Stimulated activated CD4-positive, alpha-beta T cell treated with anti-CD3 and anti-CD28 coated beads, Interleukin-12 subunit alpha, Interleukin-12 subunit beta, amount 100 ng/mL, for 48 hours (primary cell): Measurements from ENCODE around the gene EIF3L.

Experiments used
- DNase-seq, 3 donors: peaks; one replicate each; pipeline ENCODE4 v3.0.0-alpha.2; 2020; ENCODE audit warnings: low read depth in 2 of 3, low spot score in 1 of 3

Gene EIF3L

DNA sequence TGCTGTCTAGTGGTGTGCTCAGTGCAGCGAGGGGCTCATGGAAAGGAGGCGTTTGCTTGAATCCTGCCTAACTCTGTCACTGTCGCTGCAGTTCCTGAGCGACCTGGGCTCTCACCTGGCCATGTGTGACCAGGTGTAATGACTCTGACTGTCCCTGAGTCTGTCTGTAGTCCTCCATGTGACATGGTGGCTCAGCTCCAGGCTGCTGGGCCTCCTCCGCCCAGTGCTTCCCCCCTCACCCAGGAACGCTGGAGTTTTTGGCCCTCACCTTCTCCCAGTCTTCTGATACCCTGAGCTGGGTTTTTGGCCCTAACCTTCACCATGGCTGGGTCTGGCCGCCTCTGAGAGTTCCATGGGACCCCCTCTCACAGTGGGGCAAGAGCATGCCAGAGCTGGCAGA, 77.1 kb downstream of the EIF3L start:
- no peak for DNase-seq

DNA sequence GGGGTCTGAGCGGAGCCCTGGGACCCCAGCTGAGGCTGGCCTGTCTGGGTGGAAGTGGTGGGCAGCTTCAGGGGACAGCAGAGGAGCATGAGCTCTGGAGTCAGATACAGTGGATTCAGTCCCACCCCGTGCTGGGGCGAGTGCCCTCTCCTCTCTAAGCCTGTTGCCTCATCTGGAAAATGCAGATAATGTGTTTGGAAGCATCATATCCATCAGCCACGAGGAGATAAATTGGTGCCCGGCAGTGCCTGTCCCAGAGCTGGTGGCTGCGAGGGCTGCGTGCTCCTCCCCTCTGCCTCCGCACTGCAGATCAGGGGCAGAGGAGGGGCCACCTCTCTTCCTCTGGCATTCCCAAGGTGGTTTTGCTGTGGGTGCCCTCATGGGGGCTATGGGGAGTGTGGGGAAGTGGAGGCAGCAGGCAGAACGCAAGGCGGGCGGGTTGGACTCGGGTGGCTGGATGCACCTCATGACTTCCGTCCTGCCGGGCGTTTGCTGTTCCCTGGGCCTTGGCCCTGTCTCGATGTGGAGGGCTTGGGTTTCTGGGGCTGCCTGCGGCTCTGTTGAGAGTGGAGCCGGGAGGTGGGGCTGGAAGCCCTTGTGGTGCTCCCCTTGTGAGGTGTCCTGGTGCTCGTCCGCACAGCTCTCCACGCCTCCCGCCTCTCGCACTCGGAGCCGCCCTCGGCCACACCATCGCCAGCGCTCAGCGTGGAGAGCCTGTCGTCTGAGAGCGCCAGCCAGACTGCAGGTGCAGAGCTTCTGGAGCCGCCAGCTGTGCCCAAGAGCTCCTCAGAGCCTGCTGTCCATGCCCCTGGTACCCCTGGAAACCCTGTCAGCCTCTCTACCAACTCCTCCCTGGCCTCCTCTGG, 77.8 kb downstream of the EIF3L start:
- no peak for DNase-seq

- DNase-seq = no peak
Measured at GRCh38 chr22:37927637-37927936, 78.4 kb downstream of the EIF3L start.

DNA sequence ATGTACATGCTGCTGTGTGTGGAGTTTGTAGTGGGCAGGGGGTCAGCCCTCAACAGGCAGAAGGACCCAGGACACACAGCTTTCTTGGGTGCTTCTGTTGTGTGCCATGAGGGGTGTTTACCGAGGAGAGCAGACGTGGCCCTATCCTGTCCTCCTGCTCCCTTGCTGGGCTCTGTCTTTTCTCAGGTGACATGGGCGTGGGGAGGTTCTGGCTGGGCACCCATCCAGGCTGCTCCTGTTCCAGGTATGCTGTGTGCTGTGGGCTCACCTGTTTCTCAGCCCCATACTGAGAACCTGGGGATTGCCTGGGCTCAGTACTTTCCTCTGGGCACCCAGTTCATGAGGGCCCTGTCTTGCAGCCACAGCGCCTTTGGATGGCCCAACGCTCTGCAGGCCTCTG, 80.2 kb downstream of the EIF3L start:
- DNase-seq = no peak

DNA sequence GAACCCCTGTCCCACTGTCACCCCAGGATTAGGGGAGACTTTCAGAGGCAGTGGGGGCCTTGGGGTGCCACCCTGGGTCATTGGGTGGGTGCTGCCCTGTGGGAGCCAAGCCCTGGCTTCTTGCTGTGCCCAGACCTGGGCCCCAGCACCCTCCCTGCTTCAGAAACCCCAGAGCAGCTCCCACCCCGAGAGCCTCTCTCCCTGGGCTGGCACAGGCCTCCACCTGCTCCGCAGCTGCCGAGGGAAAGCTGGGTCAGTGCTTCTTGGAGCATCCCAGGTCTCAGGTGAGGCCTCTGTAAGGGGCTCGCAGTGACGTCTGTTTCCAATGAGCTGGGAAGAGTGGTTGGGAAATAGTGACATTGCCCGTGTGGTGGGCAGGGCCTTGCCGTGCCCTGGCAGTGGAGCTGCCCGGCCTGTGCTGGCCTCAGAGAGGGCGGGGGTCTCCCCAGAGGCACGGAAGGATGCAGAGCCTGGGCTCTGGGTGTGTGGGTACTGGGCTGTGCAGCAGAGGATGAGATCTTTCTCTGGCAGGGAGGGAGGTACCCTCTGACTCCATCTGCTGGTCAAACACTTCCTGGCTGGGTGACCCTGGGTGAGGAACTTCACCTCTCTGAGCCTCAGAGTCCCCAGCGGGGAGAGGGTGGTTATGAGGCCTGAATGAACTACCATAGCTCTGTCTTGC, 81.2 kb downstream of the EIF3L start:
- no peak for DNase-seq

- DNase-seq = no peak
Measured at GRCh38 chr22:37930952-37931440, 81.8 kb downstream of the EIF3L start.

DNA sequence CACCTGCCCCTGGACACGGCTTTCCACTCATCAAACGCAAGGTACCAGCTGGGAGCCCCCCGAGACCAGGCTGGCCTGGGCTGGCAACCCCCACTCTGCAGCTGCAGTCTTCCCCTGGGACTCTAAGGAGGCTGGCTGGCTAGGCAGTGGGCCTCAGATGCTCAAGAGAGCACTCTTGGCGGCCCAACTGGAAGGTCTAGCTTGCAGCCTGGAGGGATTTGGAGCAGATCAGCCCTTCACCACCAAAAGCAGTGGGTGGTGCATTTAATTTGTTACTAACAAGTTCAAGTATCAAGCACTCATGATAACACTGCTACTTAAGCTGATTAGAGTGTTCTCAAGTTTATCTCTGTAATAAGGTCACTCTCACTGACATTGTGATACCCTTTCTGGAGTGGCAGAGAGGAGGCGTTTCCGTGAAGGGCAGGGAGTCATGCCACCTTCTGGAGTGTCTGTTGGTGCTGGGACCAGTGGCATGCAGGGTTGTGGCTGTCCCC, 82.7 kb downstream of the EIF3L start:
- DNase-seq = no peak

GRCh38 chr22:37932401-37932800, 83.2 kb downstream of the EIF3L start:
- no peak for DNase-seq

- DNase-seq = no peak
Measured at GRCh38 chr22:37932821-37933578, 83.8 kb downstream of the EIF3L start.

- DNase-seq = peak; percentile 77 to 83 (median 80)
Measured at GRCh38 chr22:37933711-37934376, 84.6 kb downstream of the EIF3L start.
